Loucy (cell line): ENCODE results near the gene RGS3.

Source experiments
- H2AFZ ChIP-seq: fragments of 200-600 bp; sonication (generic); 2 replicates; pipeline ENCODE4 v1.6.0; 2016; ENCODE audit warnings: antibody characterized with exemption, mild to moderate bottlenecking, low read length, moderate library complexity
- H3F3A ChIP-seq: fragments of 200-600 bp; 2 replicates; pipeline ENCODE4 v1.6.0; 2016; ENCODE audit warnings: antibody characterized with exemption, low read depth, mild to moderate bottlenecking
- H3K27me3 ChIP-seq: fragments of 200-600 bp; sonication (generic); 2 replicates; pipeline ENCODE4 v1.6.1; 2014; ENCODE audit warnings: low read length, mild to moderate bottlenecking; ENCODE audit not compliant: insufficient read depth, poor library complexity, severe bottlenecking
- H3K36me3 ChIP-seq: fragments of 200-600 bp; sonication (generic); 2 replicates; pipeline ENCODE4 v1.6.1; 2016; ENCODE audit warnings: low read length; ENCODE audit not compliant: insufficient read depth
- H3K4me1 ChIP-seq: fragments of 200-600 bp; sonication (generic); 2 replicates; pipeline ENCODE4 v1.5.1; 2014; ENCODE audit warnings: low read length, mild to moderate bottlenecking; ENCODE audit not compliant: insufficient read depth, poor library complexity, severe bottlenecking
- H3K4me2 ChIP-seq: fragments of 200-600 bp; sonication (generic); 2 replicates; pipeline ENCODE4 v1.6.0; 2014; ENCODE audit warnings: antibody characterized with exemption, low read length, low read depth, mild to moderate bottlenecking; ENCODE audit not compliant: poor library complexity, severe bottlenecking
- H3K4me3 ChIP-seq: fragments of 200-600 bp; sonication (generic); 2 replicates; pipeline ENCODE4 v1.5.1; 2014; ENCODE audit warnings: low read length, mild to moderate bottlenecking, mixed read lengths; ENCODE audit not compliant: poor library complexity, severe bottlenecking
- H3K79me2 ChIP-seq: fragments of 200-600 bp; sonication (generic); 2 replicates; pipeline ENCODE4 v1.6.1; 2014; ENCODE audit warnings: low read length; ENCODE audit not compliant: insufficient read depth
- H3K9ac ChIP-seq: fragments of 200-600 bp; sonication (generic); 2 replicates; pipeline ENCODE4 v1.6.0; 2014; ENCODE audit warnings: mild to moderate bottlenecking, low read depth, low read length, moderate library complexity; ENCODE audit not compliant: poor library complexity, severe bottlenecking
- H3K9me2 ChIP-seq: fragments of 200-600 bp; sonication (generic); replicated peaks from 2 replicates; pipeline ENCODE4 v1.6.1; 2016; ENCODE audit warnings: low read depth, low read length, mixed read lengths
- H3K9me3 ChIP-seq: fragments of 200-600 bp; sonication (generic); 2 replicates; pipeline ENCODE4 v1.6.1; 2014; ENCODE audit warnings: mild to moderate bottlenecking, antibody characterized with exemption, low read length, low read depth; ENCODE audit not compliant: insufficient read depth
- H4K20me1 ChIP-seq: fragments of 200-600 bp; sonication (generic); 2 replicates; pipeline ENCODE4 v1.6.0; 2014; ENCODE audit warnings: antibody characterized with exemption, low read length, mild to moderate bottlenecking; ENCODE audit not compliant: insufficient read depth, poor library complexity, severe bottlenecking
- CTCF ChIP-seq: fragments of 200-600 bp; sonication (generic); conservative IDR thresholded peaks from 2 replicates; pipeline ENCODE4 v1.5.1; 2014; ENCODE audit warnings: mild to moderate bottlenecking, antibody characterized with exemption, low read length
- EZH2phosphoT487 ChIP-seq: fragments of 200-600 bp; IDR thresholded peaks from 2 replicates; pipeline ENCODE4 v1.6.1; 2018; ENCODE audit warnings: antibody characterized with exemption, mild to moderate bottlenecking, moderate library complexity, borderline replicate concordance

The RGS3 gene

GRCh38 chr9:113617550-113617949 lies 154.0 kb downstream of the RGS3 start:
- Histone ChIP-seq H3K9me3 (no peaks in the 10 kb centered on the region), H3K36me3 (no peaks in the 10 kb centered on the region), H2AFZ (no peak overlapping the region), H3K4me1 (no peaks in the 10 kb centered on the region), H4K20me1 (no peaks in the 10 kb centered on the region), H3K9ac (no peak overlapping the region), H3K4me2 (no peak overlapping the region), H3K27me3 (no peaks in the 10 kb centered on the region), H3K79me2 (no peaks in the 10 kb centered on the region), H3K9me2 (no peaks in the 10 kb centered on the region), H3K4me3 (no peak overlapping the region), H3F3A (no peaks in the 10 kb centered on the region)
- no peak for TF ChIP-seq EZH2phosphoT487
- no peak for TF ChIP-seq CTCF

GRCh38 chr9:113618836-113619490 lies 155.4 kb downstream of the RGS3 start:
- no peak for TF ChIP-seq EZH2phosphoT487
- TF ChIP-seq CTCF = no peak
- Histone ChIP-seq H3K4me3 (no peak overlapping the region), H3K9me2 (no peaks in the 10 kb centered on the region), H4K20me1 (no peaks in the 10 kb centered on the region), H3K27me3 (no peaks in the 10 kb centered on the region), H2AFZ (no peak overlapping the region), H3K9ac (no peak overlapping the region), H3K4me2 (no peak overlapping the region), H3F3A (no peaks in the 10 kb centered on the region), H3K4me1 (no peaks in the 10 kb centered on the region), H3K9me3 (no peaks in the 10 kb centered on the region), H3K36me3 (no peaks in the 10 kb centered on the region), H3K79me2 (no peaks in the 10 kb centered on the region)

GRCh38 chr9:113619491-113620376 lies 156.2 kb downstream of the RGS3 start:
- Histone ChIP-seq H3K4me1 (no peaks in the 10 kb centered on the region), H4K20me1 (no peaks in the 10 kb centered on the region), H3K79me2 (no peaks in the 10 kb centered on the region), H3K9ac (no peak overlapping the region), H3K4me3 (no peak overlapping the region), H2AFZ (no peak overlapping the region), H3K9me2 (no peaks in the 10 kb centered on the region), H3K9me3 (no peaks in the 10 kb centered on the region), H3K36me3 (no peaks in the 10 kb centered on the region), H3K27me3 (no peaks in the 10 kb centered on the region), H3F3A (no peaks in the 10 kb centered on the region), H3K4me2 (no peak overlapping the region)
- no peak for TF ChIP-seq CTCF
- no peak for TF ChIP-seq EZH2phosphoT487
